ENCODE data around the gene XKR7. TPM values are rescaled to one million over a fixed set of nuclear protein-coding genes. Genes with fewer than 3 reads are reported as not detected.

The XKR7 gene
- total RNA-seq, 4 donors from 2014 or later, result under 0.01 TPM; not detected in 3

- Histone ChIP-seq H3K9me3 (no peaks in the 10 kb centered on the region), H3K4me1 (peaks cover 0 to 17% (median 9%) of the 10 kb centered on the region in 4 donors), H3K27me3 (peaks cover 68% of the 10 kb centered on the region), H3K4me3 (no peak overlapping the region), H3K36me3 (no peaks in the 10 kb centered on the region), H3K27ac (peak overlapping the region in 2 of 4 donors; percentile 73 to 77)
- TF ChIP-seq POLR2AphosphoS5 (IDR thresholded peaks at IDR 0.05) (no peak), EP300 (IDR thresholded peaks at IDR 0.05; ENCODE audit: low read depth) (no peak), POLR2A (IDR thresholded peaks at IDR 0.05) (no peak)
- TF ChIP-seq, protein P1, sequence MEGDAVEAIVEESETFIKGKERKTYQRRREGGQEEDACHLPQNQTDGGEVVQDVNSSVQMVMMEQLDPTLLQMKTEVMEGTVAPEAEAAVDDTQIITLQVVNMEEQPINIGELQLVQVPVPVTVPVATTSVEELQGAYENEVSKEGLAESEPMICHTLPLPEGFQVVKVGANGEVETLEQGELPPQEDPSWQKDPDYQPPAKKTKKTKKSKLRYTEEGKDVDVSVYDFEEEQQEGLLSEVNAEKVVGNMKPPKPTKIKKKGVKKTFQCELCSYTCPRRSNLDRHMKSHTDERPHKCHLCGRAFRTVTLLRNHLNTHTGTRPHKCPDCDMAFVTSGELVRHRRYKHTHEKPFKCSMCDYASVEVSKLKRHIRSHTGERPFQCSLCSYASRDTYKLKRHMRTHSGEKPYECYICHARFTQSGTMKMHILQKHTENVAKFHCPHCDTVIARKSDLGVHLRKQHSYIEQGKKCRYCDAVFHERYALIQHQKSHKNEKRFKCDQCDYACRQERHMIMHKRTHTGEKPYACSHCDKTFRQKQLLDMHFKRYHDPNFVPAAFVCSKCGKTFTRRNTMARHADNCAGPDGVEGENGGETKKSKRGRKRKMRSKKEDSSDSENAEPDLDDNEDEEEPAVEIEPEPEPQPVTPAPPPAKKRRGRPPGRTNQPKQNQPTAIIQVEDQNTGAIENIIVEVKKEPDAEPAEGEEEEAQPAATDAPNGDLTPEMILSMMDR (IDR thresholded peaks at IDR 0.05), result no peak
- in situ Hi-C loops (cut with MboI; ENCODE audit: low pct_ligation_motif_present in 1 of 4, low pct_unique_long_range_greater_than_20kb in 1 of 4, low sequenced_read_pairs in 3 of 4), result no loop called here
- 20 to 68% methylated on average over 4 to 17 of the region's 17 CpGs for WGBS, 2 donors (ENCODE audit: low coverage in 1 of 2)
- intact Hi-C loops (cut with DNase I; ENCODE audit: low total_unique reads), result no loop called here
- peak; percentile 44 for DNase-seq
Observed at GRCh38 chr20:32050851-32051556, 83.1 kb downstream of the XKR7 start.

- Histone ChIP-seq H3K27ac (peak overlapping the region in 3 of 4 donors; percentile 56 to 77 (median 73)), H3K9me3 (no peaks in the 10 kb centered on the region), H3K36me3 (no peaks in the 10 kb centered on the region), H3K4me1 (peaks cover 0 to 17% (median 9%) of the 10 kb centered on the region in 4 donors), H3K27me3 (peaks cover 74% of the 10 kb centered on the region), H3K4me3 (peak overlapping the region in 1 of 4 donors; percentile 52)
- intact Hi-C loops (cut with DNase I; ENCODE audit: low total_unique reads) (no loop called here), in situ Hi-C loops (cut with MboI; ENCODE audit: low pct_ligation_motif_present in 1 of 4, low pct_unique_long_range_greater_than_20kb in 1 of 4, low sequenced_read_pairs in 3 of 4) (no loop called here)
- WGBS, 2 donors (ENCODE audit: low coverage in 1 of 2), result 26% methylated on average over 14 of the region's 14 CpGs; no CpG with 5 or more reads in 1 of the 2 donors
- TF ChIP-seq POLR2A (IDR thresholded peaks at IDR 0.05) (no peak), POLR2AphosphoS5 (IDR thresholded peaks at IDR 0.05) (no peak), EP300 (IDR thresholded peaks at IDR 0.05; ENCODE audit: low read depth) (no peak)
- TF ChIP-seq, protein P1 (IDR thresholded peaks at IDR 0.05), result no peak
- no peak for DNase-seq
Observed at GRCh38 chr20:32051720-32052089, 83.8 kb downstream of the XKR7 start.

GRCh38 chr20:32052090-32052777 is 84.3 kb downstream of the XKR7 start, which contains the start of gene HCK:
Gene HCK (plus strand): TSS chr20:32052242.
- intact Hi-C loops (cut with DNase I; ENCODE audit: low total_unique reads) (no loop called here), in situ Hi-C loops (cut with MboI; ENCODE audit: low pct_ligation_motif_present in 1 of 4, low pct_unique_long_range_greater_than_20kb in 1 of 4, low sequenced_read_pairs in 3 of 4) (no loop called here)
- Histone ChIP-seq H3K27ac (peak within 1 kb of the TSS; percentile 56 to 77 (median 69)), H3K27me3 (peaks cover 79% of the 10 kb centered on the region), H3K36me3 (no peaks in the 10 kb centered on the region), H3K4me3 (peak within 1 kb of the TSS in 3 of 4 donors; percentile 16 to 52 (median 37)), H3K9me3 (no peaks in the 10 kb centered on the region), H3K4me1 (peaks cover 0 to 17% (median 9%) of the 10 kb centered on the region in 4 donors)
- TF ChIP-seq, protein P1 (IDR thresholded peaks at IDR 0.05), result no peak
- TF ChIP-seq POLR2A (IDR thresholded peaks at IDR 0.05), result peak; percentile 33
- peak; percentile 30 for DNase-seq
- WGBS, 2 donors (ENCODE audit: low coverage in 1 of 2), result 1% methylated on average over 56 of the region's 58 CpGs; no CpG with 5 or more reads in 1 of the 2 donors

DNA sequence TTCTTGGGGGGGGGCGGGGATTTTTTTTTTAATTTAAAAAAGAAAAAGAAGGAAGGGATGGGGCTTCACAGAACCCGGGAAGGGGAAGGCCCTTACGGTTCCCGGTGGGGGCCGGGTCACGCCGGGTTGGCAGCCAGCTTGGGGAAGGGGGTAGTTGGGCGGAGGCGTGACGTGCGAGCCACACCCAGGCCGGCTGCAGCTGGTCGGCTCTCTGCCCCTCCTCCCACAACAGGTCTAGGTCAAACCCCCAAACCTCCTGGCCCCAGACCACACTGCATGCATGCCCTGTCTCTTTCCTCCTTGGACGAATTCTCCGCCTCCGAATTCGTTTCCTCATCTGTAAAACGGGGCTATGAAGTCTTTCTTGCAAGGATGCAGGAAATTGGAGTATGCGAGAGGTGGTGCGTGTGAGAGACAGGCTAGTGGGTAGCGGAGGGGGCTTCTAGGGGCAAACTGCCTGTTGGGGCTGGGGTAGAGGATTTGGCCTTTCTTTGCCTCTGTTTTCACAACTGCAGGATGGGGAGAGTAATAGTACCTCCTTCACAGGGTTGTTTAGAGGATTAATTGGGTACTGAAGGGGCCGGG is 84.9 kb downstream of the XKR7 start:
- no peaks in the 10 kb centered on the region for H3K36me3 ChIP-seq
- peak overlapping the region in 3 of 4 donors; percentile 46 to 77 (median 73) for H3K27ac ChIP-seq
- H3K4me3 ChIP-seq, result peak overlapping the region in 3 of 4 donors; percentile 16 to 52 (median 37)
- peaks cover 84% of the 10 kb centered on the region for H3K27me3 ChIP-seq
- no peaks in the 10 kb centered on the region for H3K9me3 ChIP-seq
- peak; percentile 55 for DNase-seq
- TF ChIP-seq EP300 (IDR thresholded peaks at IDR 0.05; ENCODE audit: low read depth), result no peak
- TF ChIP-seq, protein P1 (IDR thresholded peaks at IDR 0.05), result no peak
- TF ChIP-seq POLR2A (IDR thresholded peaks at IDR 0.05), result no peak
- no peak for TF ChIP-seq POLR2AphosphoS5 (IDR thresholded peaks at IDR 0.05)
- in situ Hi-C loops (cut with MboI; ENCODE audit: low pct_ligation_motif_present in 1 of 4, low pct_unique_long_range_greater_than_20kb in 1 of 4, low sequenced_read_pairs in 3 of 4), result no loop called here
- WGBS, 2 donors (ENCODE audit: low coverage in 1 of 2), result 12% methylated on average over 22 of the region's 22 CpGs; no CpG with 5 or more reads in 1 of the 2 donors
- H3K4me1 ChIP-seq, result peaks cover 0 to 17% (median 9%) of the 10 kb centered on the region in 4 donors
- intact Hi-C loops (cut with DNase I; ENCODE audit: low total_unique reads), result no loop called here

Data from transverse colon (tissue), 4 donors.